ENCODE measurements around the gene TNXB. TPM values are rescaled to one million over a fixed set of nuclear protein-coding genes. Genes with fewer than 3 reads are reported as not detected.
"Not testable (repeated sequence)": the region's sequence is repeated elsewhere in the genome, so short reads cannot be mapped to it uniquely, and the experiment has no call there.

Gene TNXB
- total RNA-seq, 1 donor from 2014 or later = 13.7 TPM

DNA sequence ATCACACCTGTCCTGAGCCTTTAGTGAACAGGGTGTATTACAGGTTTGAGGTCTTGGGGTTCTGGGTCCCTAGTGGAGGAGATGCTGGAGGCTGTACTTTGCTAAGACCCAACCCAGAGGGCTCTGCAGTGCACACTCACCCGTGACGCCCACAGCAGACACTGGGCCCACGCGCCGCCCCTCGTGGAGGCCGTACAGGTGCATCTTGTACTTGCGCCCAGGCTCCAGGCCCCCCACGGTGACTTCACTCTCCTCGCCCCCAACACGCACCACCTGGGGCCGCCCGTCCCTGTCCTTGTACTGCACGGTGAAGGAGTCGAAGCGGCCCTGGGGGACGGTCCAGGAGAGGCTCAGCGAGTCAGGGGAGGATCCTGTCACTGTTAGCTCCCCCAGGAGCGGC, 41.6 kb downstream of the TNXB start:
- not testable (repeated sequence) for DNase-seq (ENCODE audit: low spot score); ATAC-seq

DNA sequence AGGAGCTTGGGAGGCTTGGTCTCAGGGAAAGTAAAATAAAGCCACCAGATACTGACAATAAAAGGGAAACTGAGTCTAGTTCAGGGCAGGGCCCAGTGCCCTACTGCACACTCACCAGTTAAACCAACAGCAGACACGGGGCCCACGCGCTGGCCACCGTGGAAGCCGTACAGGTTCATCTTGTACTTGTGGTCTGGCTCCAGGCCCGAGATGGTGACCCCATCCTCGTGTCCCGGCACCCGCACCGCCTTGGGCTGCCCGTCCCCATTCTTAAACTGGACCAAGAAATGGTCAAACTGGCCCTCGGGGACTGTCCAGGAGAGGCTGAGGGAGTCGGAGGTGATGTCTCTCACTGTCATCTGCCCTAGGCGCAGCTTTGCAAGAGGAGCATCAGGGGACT, 44.4 kb downstream of the TNXB start:
- ATAC-seq (no peak), DNase-seq (ENCODE audit: low spot score) (no peak)

DNA sequence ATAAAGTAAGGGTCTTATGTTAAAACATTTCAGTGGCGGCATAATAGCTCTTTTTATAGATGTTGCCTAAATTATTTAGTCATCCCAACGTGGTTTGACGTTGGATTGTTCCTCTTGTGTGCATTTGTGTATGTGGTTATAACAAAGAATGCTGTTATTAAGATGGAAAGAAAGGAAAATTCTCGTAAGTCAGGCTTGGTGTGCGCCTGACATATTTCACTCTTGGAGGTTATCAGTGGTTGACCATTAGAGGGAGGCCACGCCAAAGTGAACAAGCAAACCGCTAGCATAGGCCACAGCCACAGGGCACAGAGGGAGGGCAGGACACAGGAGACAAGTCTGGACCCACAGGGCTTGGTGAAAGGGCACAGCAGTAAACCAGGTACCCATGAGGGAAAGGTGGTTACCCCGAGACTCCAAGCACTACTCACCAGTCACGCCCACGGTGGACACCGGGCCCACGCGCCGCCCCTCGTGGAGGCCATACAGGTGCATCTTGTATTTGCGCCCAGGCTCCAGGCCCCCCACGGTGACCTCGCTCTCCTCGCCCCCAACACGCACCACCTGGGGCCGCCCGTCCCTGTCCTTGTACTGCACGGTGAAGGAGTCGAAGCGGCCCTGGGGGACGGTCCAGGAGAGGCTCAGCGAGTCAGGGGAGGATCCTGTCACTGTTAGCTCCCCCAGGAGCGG, 48.0 kb downstream of the TNXB start:
- no peak for DNase-seq (ENCODE audit: low spot score)
- ATAC-seq = no peak

- ATAC-seq (no peak), DNase-seq (ENCODE audit: low spot score) (no peak)
Measured at GRCh38 chr6:32058511-32058963, 50.6 kb downstream of the TNXB start.

DNA sequence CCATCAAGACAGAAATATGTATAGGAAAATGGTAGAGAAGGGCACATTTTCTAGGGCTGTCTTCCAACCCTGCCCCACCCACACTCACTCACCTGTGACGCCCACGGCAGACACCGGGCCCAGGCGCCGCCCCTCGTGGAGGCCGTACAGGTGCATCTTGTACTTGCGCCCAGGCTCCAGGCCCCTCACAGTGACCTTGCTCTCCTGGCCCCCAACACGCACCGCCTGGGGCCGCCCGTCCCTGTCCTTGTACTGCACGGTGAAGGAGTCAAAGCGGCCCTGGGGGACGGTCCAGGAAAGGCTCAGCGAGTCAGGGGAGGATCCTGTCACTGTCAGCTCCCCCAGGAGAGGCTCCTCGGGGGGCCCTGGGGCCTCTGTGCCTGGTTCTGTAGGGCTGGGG, 51.2 kb downstream of the TNXB start:
- ATAC-seq = no peak
- no peak for DNase-seq (ENCODE audit: low spot score)

DNA sequence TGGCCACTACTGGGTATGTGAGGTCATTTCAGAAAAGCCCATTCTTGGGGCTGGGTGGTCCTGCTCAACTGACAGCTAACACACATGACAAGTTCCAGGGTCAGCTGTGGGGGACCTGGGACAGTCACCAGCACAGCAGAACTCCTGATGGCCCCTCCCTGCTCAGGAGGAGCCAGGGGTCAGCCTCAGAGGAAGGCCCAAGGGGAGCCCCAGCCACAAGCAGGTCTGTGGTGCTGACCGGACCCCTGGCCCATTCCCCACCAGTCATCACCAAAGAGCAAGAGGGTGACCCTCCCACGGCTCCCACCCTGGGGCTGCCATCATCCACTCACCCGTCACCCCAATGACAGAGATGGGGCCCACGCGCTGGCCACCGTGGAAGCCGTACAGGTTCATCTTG, 52.9 kb downstream of the TNXB start:
- ATAC-seq (no peak), DNase-seq (ENCODE audit: low spot score) (no peak)

- DNase-seq (ENCODE audit: low spot score) = not testable (repeated sequence)
Measured at GRCh38 chr6:32055756-32056155, 53.4 kb downstream of the TNXB start.

GRCh38 chr6:32053314-32053713, 55.8 kb downstream of the TNXB start:
- not testable (repeated sequence) for DNase-seq (ENCODE audit: low spot score); ATAC-seq

More at GRCh38 chr6:32055756-32056155, 53.4 kb downstream of the TNXB start:
- not testable (repeated sequence) for ATAC-seq

- ATAC-seq; DNase-seq (ENCODE audit: low spot score): not testable (repeated sequence)
Measured at GRCh38 chr6:32052626-32053025, 56.5 kb downstream of the TNXB start.

DNA sequence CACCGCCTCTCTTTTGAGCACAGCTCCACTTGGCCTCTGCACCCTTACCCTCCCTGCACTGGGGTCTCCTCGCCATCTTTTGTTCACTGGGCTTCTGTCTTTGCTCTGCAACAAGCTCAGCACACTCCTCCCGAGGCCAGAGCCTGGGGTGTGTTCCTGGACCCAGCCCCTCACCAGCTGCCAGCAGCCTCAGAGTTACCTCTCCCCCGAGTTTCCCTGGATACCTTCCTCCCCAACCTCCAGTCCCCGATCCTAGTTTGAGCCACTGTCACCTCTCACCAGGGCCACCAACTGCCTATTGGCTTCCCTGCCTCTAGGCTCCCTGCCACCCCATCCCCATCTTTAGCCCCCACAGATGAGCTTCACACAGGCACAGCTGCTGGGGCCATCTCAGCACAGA, 58.6 kb downstream of the TNXB start:
- no peak for DNase-seq (ENCODE audit: low spot score)
- ATAC-seq = no peak

GRCh38 chr6:32049736-32050135, 59.4 kb downstream of the TNXB start:
- DNase-seq (ENCODE audit: low spot score); ATAC-seq: not testable (repeated sequence)

DNA sequence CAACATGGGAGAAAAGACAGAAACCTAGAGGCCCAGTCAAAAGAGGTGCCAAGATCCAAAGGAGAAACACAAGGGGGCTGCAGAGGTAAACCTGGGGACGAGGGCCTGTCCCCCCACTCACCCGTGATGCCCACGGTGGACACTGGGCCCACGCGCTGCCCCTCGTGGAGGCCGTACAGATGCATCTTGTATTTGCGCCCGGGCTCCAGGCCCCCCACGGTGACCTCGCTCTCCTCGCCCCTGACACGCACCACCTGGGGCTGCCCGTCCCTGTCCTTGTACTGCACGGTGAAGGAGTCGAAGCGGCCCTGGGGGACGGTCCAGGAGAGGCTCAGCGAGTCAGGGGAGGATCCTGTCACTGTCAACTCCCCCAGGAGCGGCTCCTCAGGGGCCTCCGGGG, 60.0 kb downstream of the TNXB start:
- DNase-seq (ENCODE audit: low spot score); ATAC-seq: not testable (repeated sequence)

GRCh38 chr6:32047855-32048766, 61.0 kb downstream of the TNXB start:
- peak; percentile 82 for DNase-seq (ENCODE audit: low spot score)
- ATAC-seq = peak; percentile 92

- no peak for ATAC-seq
- DNase-seq (ENCODE audit: low spot score) = no peak
Measured at GRCh38 chr6:32047539-32047854, 61.6 kb downstream of the TNXB start.

- ATAC-seq (no peak), DNase-seq (ENCODE audit: low spot score) (no peak)
Measured at GRCh38 chr6:32047084-32047478, 62.1 kb downstream of the TNXB start.

- no peak for ATAC-seq
- DNase-seq (ENCODE audit: low spot score) = no peak
Measured at GRCh38 chr6:32046450-32047083, 62.6 kb downstream of the TNXB start.

DNA sequence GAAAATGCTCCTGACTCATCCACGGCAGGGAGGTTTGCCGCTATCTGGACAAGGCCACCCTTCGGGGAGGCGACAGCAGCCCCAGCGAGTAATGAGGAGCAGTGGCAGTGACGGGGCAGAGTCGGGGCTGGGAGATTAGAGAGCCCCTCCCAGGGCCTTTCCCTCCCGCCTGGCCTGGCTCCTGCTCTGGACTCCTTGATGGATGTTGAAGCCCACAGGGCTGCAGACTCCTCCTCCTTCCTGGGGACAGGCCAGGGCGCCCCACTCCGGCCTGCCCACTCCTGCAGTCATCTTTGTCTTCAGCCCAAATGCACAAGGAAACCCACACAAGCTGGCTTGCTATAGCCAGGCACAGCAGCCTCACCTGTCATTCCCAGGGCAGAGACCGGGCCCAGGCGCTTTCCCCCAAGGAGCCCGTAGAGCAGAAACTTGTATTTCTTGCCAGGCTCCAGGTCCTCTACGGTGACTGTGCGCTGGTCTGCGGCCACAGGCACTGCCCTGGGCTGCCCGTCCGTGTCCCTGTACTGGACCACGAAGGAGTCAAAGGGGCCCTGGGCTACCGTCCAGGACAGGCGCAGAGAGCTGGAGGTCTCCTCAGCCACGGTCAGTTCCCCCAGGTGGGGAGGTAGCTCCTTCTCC, 63.2 kb downstream of the TNXB start:
- no peak for DNase-seq (ENCODE audit: low spot score)
- no peak for ATAC-seq

DNA sequence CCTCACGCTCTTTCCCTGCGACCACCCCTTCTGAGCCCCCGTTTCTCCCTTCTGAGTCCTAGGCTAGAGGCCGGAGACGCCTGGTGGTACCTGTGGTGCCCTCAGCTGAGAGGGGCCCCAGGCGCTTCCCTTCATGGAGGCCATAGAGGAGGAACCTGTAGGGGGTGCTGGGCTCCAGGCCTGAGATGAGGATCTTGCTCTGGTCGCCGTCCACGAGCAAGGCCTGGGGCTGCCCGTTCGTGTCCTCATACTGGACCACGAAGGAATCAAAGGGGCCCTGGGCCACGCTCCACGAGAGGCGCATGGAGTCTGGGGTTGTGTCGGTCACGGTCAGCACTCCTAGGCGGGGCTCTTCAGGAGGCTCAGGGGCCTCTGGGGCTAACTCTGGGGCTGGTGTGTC, 64.2 kb downstream of the TNXB start:
- ATAC-seq; DNase-seq (ENCODE audit: low spot score): not testable (repeated sequence)

DNA sequence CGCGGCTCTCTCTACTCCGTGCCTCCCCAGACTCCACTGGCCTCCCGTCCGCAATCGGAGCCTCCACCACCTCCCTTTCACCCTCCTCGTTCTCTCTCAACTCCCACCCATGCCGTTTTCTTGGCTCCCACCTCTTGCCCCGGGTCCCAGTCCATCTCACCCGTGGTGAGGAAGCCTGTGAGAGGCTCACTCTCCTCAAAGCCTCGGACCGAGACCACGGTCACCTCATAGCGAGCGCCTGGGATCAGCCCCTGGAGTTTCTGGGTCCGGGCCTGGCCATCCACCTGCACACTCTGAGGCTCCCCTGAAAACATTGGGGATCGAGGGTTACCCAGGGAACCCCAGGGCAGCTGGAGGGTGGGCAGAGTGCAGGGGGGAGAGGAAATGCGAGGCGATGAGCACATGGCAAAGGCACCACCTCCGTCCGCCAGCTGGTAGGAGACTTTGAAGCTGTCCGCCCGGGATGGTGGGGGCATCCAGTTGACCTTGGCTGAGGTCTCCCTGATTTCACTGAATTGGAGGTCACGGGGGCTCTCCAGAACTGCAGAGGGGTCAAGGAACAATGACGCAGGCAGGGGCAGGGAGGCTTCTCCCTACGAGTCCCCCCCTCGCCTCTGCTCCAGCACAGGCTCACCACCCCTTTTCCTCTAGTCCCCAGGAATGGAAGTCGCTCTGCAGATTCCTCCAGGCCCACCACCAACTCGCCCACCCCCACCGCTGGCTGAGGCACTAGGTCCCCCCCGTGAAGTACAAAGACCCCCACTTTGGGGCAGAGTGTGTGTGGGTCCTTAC, 65.4 kb downstream of the TNXB start:
- not testable (repeated sequence) for DNase-seq (ENCODE audit: low spot score); ATAC-seq

DNA sequence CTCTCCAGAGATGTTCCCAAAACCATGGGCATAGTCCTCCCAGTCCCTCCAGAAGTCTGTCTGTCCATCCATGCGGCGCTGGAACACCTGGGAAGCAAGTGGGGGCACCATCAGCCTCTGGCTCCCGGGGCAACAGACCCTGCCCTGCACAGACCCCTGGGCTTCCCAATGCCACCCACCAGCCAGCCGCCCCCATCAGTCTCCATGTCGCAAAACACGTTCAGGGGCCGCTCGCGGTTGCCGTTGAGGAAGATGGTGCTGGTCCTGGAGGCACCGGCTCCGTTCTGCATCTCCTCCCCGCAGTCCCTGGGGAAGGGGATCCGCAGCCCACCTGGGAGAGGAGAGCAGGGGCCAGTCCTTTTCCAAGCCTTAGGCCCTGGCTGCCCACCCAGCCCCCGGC, 66.9 kb downstream of the TNXB start:
- not testable (repeated sequence) for DNase-seq (ENCODE audit: low spot score); ATAC-seq
